B cell (primary cell): Measurements from ENCODE around the gene COL8A2. TPM values are rescaled to one million over a fixed set of nuclear protein-coding genes. Genes with fewer than 3 reads are reported as not detected.

Experiments
- ATAC-seq: fragments of 200-7000 bp; cut with Tn5 transposase; one replicate; pipeline ENCODE4 v1.10.0; 2021; ENCODE audit warnings: low read depth, mild to moderate bottlenecking, moderate number of reproducible peaks, moderate library complexity
- CTCF ChIA-PET: fragments of 350-600 bp; sonication (Branson Sonifier 250); formaldehyde crosslinking; loops from one replicate; lab custom pipeline; 2021; ENCODE audit warnings: antibody characterized with exemption, inconsistent platforms; lab: Charles Lee
- POLR2A ChIA-PET: fragments of 350-600 bp; sonication (Branson Sonifier 250); formaldehyde crosslinking; loops from one replicate; lab custom pipeline; 2021; ENCODE audit warnings: antibody characterized with exemption; lab: Charles Lee
- DNase-seq: peaks from one replicate; pipeline ENCODE4 v3.0.0; 2013
- H2AFZ ChIP-seq: 2 replicates; pipeline ENCODE4 v1.6.1; 2012; ENCODE audit warnings: mild to moderate bottlenecking, low read depth, low read length; ENCODE audit not compliant: insufficient read depth, poor library complexity, severe bottlenecking
- H3K27ac ChIP-seq, 2 donors: 1 replicate in 1 of 2; 2 replicates in 1 of 2; pipeline ENCODE4 v1.5.1; 2012 to 2013; ENCODE audit warnings: low read length in 2 of 2, mild to moderate bottlenecking in 2 of 2, moderate library complexity in 1 of 2
- H3K27me3 ChIP-seq, 4 experiments: fragments of 200-600 bp in 1 of 4; sonication (generic) in 1 of 4; replicated peaks in 1 of 4; 1 replicate in 2 of 4; 2 replicates in 2 of 4; pipeline versions ENCODE4 v1.6.1 to v1.7.0; 2013 to 2016; ENCODE audit warnings: low read length in 3 of 4, mild to moderate bottlenecking in 2 of 4, mixed read lengths in 1 of 4, moderate library complexity in 1 of 4; ENCODE audit not compliant: insufficient read depth in 4 of 4, control insufficient read depth in 3 of 4; ENCODE audit errors: control extremely low read depth in 1 of 4
- H3K36me3 ChIP-seq, 2 experiments: replicated peaks in 1 of 2; 1 replicate in 1 of 2; 2 replicates in 1 of 2; pipeline versions ENCODE4 v1.6.1 to v1.7.1; 2013; ENCODE audit warnings: low read length in 1 of 2; ENCODE audit not compliant: insufficient read depth in 2 of 2, control insufficient read depth in 1 of 2; ENCODE audit errors: control extremely low read depth in 1 of 2, extremely low read depth in 1 of 2
- H3K4me1 ChIP-seq, 2 donors: fragments of 200-600 bp in 1 of 2; sonication (generic) in 1 of 2; 1 replicate in 1 of 2; 2 replicates in 1 of 2; pipeline versions ENCODE4 v1.5.1 to v1.6.1; 2013 to 2017; ENCODE audit warnings: low read length in 2 of 2; ENCODE audit not compliant: control insufficient read depth in 2 of 2, insufficient read depth in 2 of 2
- H3K4me2 ChIP-seq: replicated peaks from 2 replicates; pipeline ENCODE3; 2012; ENCODE audit warnings: mild to moderate bottlenecking, low read depth, low read length; ENCODE audit not compliant: poor library complexity, severe bottlenecking
- H3K4me3 ChIP-seq, 5 experiments: fragments of 200-600 bp in 1 of 5; sonication (generic) in 1 of 5; 1 replicate in 3 of 5; 2 replicates in 2 of 5; pipeline versions ENCODE4 v1.5.1 to v1.7.0; 2011 to 2016; ENCODE audit warnings: low read length in 4 of 5, mild to moderate bottlenecking in 4 of 5, low read depth in 2 of 5, control low read depth in 1 of 5, moderate library complexity in 1 of 5; ENCODE audit not compliant: insufficient read depth in 1 of 5; ENCODE audit errors: control extremely low read depth in 1 of 5, extremely low read depth in 1 of 5
- H3K79me2 ChIP-seq: fragments of 200-600 bp; sonication (generic); one replicate; pipeline ENCODE4 v1.6.0; 2016; ENCODE audit warnings: low read length; ENCODE audit not compliant: control insufficient read depth, insufficient read depth
- H3K9ac ChIP-seq: fragments of 200-600 bp; sonication (generic); 2 replicates; pipeline ENCODE4 v1.6.1; 2017; ENCODE audit warnings: mild to moderate bottlenecking, low read length, moderate library complexity
- H3K9me3 ChIP-seq, 3 donors: one replicate each; pipeline versions ENCODE4 v1.6.1 to v1.7.1; 2013; ENCODE audit warnings: low read length in 2 of 3; ENCODE audit not compliant: control insufficient read depth in 2 of 3, insufficient read depth in 1 of 3; ENCODE audit errors: control extremely low read depth in 1 of 3
- H4K20me1 ChIP-seq: 2 replicates; pipeline ENCODE4 v1.6.0; 2012; ENCODE audit warnings: mild to moderate bottlenecking, low read length; ENCODE audit not compliant: insufficient read depth, control insufficient read depth, poor library complexity, severe bottlenecking
- H3K27ac Mint-ChIP-seq: one replicate; pipeline ENCODE4 v1.8.0; 2021; ENCODE audit warnings: mixed read lengths
- H3K27me3 Mint-ChIP-seq: one replicate; pipeline ENCODE4 v1.8.0; 2021; ENCODE audit warnings: mixed read lengths
- H3K4me1 Mint-ChIP-seq: one replicate; pipeline ENCODE4 v1.8.0; 2021; ENCODE audit warnings: mixed read lengths
- H3K4me3 Mint-ChIP-seq: one replicate; pipeline ENCODE4 v1.8.0; 2021; ENCODE audit warnings: mixed read lengths
- H3K9me3 Mint-ChIP-seq: one replicate; pipeline ENCODE4 v1.8.0; 2022; ENCODE audit warnings: mixed read lengths; ENCODE audit not compliant: insufficient read depth
- CTCF ChIP-seq: fragments of 200-600 bp; IDR thresholded peaks from one replicate; pipeline ENCODE4 v1.8.0; 2022; ENCODE audit warnings: antibody characterized with exemption, mild to moderate bottlenecking
- EZH2 ChIP-seq: IDR thresholded peaks from 2 replicates; pipeline ENCODE4 v1.6.1; 2012; ENCODE audit warnings: borderline replicate concordance, low read depth, mild to moderate bottlenecking, moderate library complexity, low read length; ENCODE audit not compliant: insufficient read depth, poor library complexity, severe bottlenecking
- whole genome bisulfite sequencing: methylation state at CpG from one replicate; pipeline ENCODE4 v1.1.5; 2013; ENCODE audit warnings: missing lambda C conversion rate; ENCODE audit not compliant: insufficient coverage; 5-methylcytosine and 5-hydroxymethylcytosine counted together
- intact Hi-C: fragments of 100-400 bp; cut with micrococcal nuclease; formaldehyde crosslinking; loops from one replicate; pipeline ENCODE4 v1.10.0; 2022
- polyA plus RNA-seq: library from polyadenylated mRNA; depleted of rRNA; stranded (reverse); fragments of >200 nt; gene quantifications from 2 replicates; pipeline ENCODE4 v1.2.3, GENCODE V29; 2012
- total RNA-seq, 2 donors: library from RNA; stranded (reverse); fragments of 120-200 nt in 1 of 2; gene quantifications; 1 replicate in 1 of 2; 2 replicates in 1 of 2; pipeline versions ENCODE4 v1.2.3 to v1.2.4, GENCODE V29; 2013 to 2022

Gene COL8A2
- total and polyA plus RNA-seq, 2 donors (not counting 1 experiment from before 2014, with no cell fraction given), result 0.17 TPM; not detected in 1

GRCh38 chr1:36151134-36151844 lies 26.3 kb upstream of the COL8A2 start:
- Histone ChIP-seq H3K27ac (peak overlapping the region; percentile 77 to 94), H3K9ac (no peak overlapping the region), H4K20me1 (no peaks in the 10 kb centered on the region), H3K4me2 (peak overlapping the region; percentile 82), H3K4me3 (peak overlapping the region in 2 of 5 experiments; percentile 6 to 16), H3K27me3 (no peaks in the 10 kb centered on the region), H2AFZ (peak overlapping the region; percentile 82), H3K79me2 (peaks cover 59% of the 10 kb centered on the region), H3K9me3 (no peaks in the 10 kb centered on the region), H3K4me1 (peaks cover 38 to 49% of the 10 kb centered on the region in 2 donors), H3K36me3 (peaks cover 2 to 7% of the 10 kb centered on the region in 2 experiments)
- CTCF ChIA-PET, result interaction anchor here (1.7 to 9.5 kb wide), 7 partner anchors 11 to 192 kb away, joined by 3 to 187 read pairs (median 32); partner anchors contain the start of gene THRAP3
- Mint-ChIP-seq H3K4me1 (peaks cover 63% of the 10 kb centered on the region), H3K4me3 (peak overlapping the region; percentile 99), H3K27me3 (no peaks in the 10 kb centered on the region), H3K27ac (peak overlapping the region; percentile 98), H3K9me3 (no peaks in the 10 kb centered on the region)
- no peak for DNase-seq
- POLR2A ChIA-PET, result interaction anchor here (0.6 to 2.6 kb wide), 3 partner anchors 10 to 37 kb away, joined by 3 to 27 read pairs (median 4); no protein-coding TSS in a partner anchor
- intact Hi-C loops, result no loop called here
- TF ChIP-seq CTCF (no peak), EZH2 (no peak)
- ATAC-seq, result no peak
- WGBS, result no CpG with 5 or more reads among the region's 1 CpG
